HG03039 (cell line): Measurements from ENCODE around the gene CEACAM21.

Experiments used
- ATAC-seq: cut with Tn5 transposase; IDR thresholded peaks from one replicate; pipeline ENCODE4 v1.9.1; 2021; ENCODE audit warnings: mild to moderate bottlenecking, moderate library complexity; ENCODE audit not compliant: unreplicated experiment

Gene CEACAM21

DNA sequence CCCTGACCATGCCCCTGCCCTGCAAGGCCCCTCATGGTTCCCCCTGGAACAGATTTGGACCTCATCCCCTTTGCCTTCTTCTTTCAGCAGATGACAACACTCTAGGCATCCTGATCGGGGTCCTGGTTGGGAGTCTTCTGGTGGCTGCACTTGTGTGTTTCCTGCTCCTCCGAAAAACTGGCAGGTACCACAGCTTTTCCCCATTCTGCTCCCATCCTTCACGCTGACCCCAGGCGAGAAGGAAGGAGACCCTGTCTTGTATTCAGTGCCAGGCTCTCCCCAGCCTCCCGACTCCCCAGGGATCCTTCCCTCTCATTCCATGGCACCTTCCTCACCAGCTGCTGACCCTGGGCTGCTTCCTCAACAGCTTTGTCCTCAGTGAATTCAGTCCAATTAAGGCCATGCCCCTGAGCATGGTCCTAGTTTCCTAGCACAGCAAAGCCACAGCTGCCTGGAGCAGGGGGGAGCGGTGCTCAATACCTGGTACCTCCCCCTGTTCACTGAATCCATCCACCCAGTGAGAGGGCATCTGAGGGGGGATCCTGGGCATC, 8.4 kb downstream of the CEACAM21 start:
- no peak for ATAC-seq

DNA sequence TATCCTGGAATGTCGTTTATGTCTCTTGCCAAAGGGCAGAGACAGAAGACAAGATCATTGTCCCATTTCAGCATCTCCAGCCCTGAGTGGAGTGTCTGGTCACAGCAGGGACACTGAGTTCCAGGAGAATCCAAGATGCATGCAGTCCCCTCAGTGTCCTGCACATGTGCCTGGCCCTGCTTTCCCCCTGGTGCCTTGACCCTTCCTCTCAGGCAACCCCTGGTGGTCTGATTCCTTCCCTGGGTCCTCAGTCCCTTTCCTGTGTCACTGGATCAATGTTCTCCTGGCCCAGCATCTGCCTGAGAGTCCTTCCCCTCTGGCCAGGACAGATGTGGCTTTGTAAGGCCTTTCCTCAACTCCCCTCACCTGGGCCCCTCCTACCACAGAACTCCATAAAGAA, 9.0 kb downstream of the CEACAM21 start:
- ATAC-seq, result no peak

DNA sequence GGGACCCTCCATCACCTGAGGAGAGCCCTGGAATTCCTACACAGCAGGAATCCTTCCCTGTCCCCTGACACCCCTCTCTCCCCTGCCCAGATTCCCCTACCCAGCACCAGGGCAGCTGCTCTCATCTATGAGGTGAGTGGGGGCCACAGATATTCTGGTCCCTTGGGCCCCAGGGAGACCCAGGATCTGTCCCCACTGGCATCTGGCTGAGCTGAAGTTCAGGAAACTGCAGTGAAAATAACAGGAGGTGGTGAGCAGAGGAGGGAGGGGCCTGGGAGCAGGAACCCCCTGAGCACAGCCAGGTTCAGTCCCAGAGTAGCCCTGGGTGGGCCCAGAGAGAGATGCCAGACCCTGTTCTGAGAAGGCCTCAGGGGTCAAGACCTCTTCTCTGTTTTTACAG, 10.1 kb downstream of the CEACAM21 start:
- no peak for ATAC-seq

DNA sequence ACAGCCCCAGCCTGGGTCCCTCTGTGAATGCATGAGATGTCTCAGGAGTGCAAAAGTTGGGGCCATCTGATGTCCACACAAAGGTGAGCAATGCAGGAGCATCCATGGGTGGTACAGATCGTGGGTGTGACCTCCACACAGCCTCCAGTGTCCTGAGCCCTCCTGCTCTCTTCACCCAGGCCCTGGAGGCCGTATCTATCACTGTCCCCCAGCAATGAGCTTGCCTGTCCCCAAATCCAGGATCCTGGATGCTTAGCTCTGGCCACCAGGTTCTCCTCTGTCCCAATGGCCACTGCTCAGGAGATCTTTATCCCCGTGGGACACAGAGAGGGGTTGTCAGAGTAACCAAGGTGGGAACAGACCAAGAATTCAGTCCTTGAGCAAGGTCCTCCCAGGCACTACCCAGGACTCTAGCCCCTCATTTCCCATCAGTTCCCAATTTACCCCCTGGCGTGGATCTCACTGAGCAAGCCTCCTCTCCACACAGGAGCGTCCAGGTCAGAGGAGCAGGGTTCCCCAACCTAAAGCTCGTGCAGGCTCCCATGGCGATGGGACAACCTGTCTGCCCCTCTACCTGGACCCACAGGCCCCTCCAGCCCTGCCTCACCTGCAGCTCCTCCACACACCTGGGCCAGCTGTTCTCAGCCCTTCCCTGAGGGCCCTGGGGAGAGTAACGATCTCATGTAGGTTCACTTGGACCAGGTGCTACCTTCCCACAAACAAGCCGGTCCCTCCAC, 11.3 kb downstream of the CEACAM21 start:
- ATAC-seq, result no peak

DNA sequence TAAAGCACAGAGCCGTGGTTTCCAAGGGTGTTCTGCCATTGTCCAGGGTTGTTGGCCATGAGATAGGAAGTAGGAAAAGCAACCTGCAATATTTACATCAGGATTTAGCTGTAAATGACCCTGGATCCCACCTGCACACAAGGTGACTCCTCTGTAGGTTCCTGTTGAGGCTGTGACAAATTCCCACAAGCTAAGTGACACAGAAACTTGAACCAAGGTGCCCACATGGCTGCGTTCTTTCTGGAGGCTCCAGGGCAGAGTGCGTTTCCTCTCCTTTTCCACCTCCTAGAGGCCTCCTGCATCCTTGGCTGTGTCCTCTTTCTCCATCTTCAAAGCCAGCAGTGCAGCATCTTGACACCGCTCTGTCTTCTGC, 11.9 kb downstream of the CEACAM21 start:
- ATAC-seq, result no peak

DNA sequence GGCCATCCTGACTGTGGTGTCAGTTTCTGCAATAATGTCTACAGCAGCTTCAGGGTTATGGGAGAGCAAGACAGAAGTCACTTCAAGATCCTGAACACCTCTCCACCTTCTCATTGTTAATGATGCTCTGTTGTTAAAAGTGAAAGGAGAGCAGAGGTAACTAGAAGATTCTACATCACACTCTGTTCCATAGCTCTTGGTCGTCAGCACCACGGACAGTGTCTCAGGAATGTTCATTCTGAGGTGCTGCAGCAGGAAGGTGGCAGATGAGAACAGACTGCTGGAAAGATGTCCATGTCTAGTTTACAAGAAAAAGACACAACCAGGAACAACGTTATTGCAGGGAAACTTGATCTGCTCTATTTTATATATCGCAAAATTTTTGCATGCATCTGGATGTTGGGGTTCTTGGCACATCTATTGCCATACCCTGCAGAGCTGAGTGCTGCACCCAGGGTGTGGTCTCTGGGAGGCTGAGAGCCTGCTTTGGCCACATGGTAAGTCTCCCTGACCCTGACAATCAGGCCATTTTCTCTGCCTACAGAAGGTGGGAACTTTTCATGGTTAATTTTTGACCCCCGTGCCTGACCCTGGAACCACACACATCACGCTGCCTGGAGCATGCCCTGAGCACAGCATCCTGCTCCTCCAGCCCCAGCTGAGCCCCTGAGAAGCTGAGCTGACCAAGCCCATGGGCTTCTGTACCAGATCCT, 12.7 kb downstream of the CEACAM21 start:
- no peak for ATAC-seq

DNA sequence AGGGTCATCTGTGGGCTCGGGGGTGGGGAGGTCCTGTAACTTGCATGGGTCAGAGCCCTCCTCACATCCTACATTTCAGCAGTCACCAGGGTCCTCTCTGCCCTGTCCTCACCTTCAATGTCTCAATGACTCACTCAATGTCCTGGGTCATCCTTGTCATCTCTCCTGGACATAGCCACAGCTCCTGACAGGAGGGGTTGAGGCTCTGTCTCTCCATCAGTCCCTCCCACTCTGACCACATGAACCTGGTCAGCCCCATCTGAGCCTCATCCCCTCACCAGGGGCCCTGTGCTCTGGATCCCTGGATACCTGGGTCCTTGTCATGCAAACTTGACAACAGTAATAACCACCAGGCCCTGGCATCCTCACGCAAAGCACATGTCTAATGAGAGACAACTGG, 13.4 kb downstream of the CEACAM21 start:
- ATAC-seq, result no peak

DNA sequence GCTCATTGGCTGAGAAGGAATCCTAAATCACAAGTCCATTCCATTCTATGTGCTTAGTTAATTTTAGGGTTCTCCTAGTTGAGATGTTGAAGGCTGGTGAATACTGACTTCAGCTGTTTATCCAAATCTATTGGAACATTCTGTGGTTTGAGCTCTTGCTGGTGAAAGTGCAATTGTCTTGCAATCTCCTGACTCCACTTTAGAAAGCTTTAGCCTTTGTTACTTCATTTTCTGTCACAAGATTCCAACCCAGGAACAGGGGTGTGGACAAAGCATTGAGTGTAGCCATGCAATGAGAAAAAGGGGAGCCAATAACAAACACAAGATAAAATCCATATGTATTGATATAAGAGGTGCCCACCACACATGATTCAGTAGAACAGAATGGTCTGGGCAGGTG, 15.0 kb downstream of the CEACAM21 start:
- no peak for ATAC-seq

DNA sequence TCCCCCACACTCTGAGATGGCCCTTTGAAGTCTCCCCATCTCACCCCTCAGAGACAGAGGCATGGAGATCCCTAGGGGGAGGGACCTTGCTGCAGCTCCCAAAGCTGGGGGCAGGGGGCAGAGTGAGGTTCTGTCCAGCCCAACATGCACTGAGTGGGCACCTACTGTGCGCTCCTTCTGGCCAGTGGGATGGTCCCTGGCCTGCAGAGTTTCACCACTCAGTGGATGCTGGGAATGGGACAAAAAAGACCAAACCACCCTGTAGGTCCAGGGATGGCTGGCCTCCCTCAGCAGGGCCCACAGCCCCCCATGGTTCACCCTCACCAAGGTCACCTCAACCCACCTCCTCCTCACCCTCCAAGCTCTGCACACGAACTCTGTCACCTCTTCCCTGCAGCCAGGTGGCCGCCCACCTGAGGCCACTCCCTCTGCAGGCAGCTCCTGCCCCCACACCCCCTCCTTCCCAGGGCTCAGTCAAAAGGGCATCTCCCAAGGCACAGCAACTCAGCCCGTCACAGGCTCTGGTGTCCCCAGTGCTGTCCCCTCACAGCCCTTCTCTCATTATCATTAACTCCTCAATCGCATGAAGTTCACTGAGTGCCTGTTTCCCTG, 16.1 kb downstream of the CEACAM21 start:
- no peak for ATAC-seq

DNA sequence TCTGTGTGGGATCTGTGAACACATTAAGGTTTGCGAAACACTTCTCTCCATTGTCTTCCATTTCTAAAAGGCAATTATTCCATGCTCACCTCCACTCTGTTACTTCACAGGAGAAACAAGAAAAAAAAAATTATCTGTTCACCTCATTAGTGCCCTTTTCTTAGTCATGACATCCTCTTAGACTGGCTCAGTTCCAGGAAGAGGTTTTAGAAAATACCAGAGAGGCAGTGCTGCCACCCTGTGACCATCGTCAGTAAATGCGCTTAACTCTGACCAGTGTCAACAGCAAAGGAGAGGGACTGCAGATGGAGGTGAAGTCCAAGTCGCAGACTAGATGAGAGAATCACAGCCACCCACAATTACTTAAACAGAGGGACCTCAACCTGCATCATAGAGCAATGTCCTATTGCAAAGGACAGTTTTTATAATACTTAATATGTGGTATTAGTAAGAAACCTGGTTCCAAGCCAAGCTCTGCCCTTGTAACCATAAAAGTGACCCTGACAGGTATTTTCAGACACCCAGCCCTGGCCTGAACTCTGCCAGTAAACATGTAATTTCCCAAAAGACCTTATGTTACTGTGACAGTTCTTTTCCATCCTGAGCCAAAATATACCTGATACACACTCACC, 19.4 kb downstream of the CEACAM21 start:
- ATAC-seq, result no peak

DNA sequence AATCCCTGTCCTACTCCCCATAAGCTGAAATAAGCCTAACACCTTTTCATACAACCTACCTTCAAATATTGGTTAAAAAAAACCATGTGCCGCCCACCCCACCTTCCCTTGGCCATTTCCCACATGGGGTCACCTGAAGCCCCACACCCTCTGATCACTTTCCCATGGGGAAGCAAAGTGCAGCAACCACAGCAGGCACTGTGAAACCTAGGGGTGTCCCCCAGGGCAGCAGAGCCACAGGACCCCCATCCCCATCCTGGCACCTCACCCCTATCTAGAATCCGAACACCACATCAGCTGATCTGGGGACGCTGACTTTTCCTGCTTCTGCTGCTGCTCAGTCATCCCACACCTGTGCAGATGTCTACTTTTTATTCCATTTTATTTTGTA, 19.9 kb downstream of the CEACAM21 start:
- no peak for ATAC-seq

DNA sequence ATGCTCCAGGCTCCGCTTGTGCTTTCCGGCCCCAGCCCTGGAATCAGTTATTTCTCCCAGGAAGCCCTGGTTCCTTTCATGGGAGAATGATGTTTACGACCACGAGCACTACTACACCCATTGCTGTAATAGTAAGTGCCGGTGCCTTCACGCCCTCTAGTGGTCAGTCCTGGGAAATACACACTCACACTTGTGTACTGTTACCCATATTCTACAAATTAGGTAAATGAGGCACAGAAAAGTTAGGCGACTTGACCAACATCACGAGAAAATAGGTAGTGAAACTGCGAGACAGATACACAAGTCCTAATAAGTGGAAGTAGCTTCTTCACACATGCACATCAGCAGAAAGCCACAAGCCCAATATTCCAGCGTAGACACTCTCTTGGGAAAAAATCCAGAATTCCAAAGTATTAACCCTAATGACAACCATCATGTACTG, 21.7 kb downstream of the CEACAM21 start:
- no peak for ATAC-seq

DNA sequence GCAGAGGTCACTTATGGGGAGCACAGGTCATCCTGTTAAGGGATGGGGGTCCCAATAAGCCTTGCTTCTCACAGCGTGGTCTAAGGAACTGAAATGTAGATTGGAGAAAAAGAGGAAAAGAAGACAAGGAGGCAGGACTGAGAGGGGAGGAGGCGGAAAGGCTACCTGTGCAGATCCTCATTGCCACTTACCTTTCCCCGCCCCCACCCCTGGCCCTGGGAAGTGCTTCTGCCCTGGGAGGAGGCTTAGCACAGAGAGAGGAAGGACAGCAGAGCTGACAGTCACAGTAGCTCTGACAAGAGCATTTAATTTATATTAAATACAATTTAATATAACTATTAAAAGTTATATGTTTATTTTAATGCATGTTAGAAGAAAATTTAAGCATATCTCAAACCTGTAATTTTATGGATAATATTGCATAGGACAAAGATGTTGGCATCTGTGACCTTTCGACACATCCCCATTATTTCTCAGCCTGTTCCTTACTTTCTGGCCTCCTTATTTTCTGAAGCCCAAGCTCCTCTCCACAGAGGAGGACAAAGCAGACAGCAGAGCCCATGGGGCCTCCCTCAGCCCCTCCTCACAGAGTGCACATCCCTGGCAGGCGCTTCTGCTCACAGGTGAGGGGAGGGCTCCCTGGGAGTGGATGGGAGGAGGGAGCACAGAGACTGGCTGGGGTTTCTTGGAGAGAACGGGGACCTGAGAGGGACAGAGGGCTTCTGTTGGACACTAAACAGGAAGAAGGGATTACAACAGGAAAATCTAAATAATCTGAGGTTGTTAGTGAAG, 23.4 kb downstream of the CEACAM21 start:
- ATAC-seq, result no peak

DNA sequence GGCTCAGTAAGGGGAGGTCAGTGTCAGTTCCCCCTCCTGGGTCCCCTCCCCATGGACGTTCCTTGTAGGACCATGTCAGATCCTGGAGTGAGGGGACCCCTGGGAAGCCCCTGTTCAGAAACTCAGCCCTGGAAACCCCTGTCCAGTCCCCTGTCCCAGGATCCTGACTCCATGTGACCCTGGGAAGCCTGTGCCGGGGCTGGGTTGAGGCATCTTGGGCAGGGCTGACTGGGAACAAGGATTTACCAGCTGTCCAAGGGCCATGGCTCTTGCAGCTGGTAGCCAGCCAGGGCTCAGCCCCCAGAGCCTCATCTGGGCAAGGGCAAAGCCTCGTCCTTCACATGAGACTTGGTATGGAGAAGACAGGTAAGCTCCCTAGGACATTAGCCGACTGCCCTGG, 25.8 kb downstream of the CEACAM21 start:
- ATAC-seq, result no peak

DNA sequence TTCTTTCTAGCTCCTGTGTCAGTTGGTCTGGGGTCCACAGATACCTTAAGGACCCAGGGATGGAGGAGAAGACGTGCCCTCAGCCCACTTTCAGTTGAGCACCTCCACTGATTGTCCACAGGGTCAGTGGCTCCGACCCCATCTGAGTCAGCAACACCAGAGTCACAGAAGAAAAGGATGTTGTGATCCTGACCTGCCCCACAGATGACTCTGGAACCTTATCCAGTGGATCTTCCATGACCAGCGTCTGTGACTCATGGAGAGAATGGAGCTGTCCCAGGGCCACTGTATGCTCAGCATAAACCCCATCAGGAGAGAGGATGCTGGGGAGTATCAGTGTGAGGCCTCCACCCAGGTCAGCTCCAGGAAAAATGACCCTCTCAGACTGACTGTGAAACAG, 28.9 kb downstream of the CEACAM21 start:
- no peak for ATAC-seq

DNA sequence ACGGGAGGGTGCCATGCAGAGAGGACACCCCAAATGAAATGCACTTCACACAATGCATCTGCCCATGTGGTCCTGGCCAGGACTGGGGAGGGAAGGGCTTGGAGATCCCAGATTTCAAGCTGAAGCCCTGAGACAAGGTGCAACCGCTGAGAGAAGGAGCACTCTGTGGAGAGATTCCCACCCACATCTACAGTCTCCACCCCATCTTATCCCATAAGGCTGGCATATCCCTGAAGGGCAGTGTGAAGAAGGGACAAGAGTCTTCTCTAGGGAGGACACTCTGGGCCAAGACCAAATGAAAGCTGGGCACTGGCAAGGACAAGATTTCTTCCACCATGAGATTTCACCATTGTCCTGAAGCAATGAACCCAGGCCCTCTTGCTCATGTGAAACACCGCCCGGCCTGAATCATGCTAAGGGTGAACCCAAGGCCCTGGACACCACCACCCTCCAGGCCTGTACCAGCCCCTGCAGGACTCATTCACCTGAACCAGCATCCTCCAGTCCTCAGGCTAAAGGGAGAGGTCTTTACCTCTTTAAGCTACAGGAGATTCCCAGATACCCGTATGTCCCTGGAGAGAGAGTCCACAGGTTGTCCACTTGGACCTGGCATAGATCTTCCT, 30.4 kb downstream of the CEACAM21 start:
- ATAC-seq, result no peak

DNA sequence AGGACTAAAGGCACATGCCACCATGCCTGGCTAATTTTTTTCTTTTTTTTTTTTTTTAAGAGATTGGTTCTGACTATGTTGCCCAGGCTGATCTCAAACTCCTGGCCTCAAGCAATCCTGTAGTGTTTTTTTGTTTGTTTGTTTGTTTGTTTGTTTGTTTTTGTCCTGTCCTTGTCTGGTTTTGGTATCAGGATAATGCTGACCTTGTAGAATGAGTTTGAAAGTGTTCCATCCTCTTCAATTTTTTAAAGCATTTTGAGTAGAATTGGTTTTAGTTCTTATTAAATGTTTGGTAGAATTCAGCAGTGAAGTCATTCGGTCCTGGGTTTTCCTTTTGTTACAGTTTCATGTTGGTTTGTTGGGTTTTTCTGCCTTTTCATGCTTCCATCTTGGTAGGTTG, 31.7 kb downstream of the CEACAM21 start:
- no peak for ATAC-seq

DNA sequence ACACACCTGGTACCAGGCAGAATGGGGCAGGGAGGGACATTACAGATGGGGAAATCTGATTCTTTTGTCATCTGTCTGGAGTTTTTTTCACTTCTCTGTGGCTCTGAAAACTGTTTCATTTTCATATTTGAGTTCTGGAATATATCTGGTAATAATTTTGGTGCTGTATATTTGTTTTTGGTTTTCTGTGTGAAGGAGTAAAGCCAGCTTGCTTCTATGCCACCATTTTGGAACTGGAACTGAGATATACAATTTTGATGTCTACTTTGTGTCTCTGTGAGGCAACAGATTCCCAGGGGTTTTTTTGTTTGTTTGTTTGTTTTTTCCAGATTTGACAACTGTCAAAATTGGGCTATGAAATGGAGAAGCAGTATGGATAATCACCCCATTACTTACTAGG, 34.8 kb downstream of the CEACAM21 start:
- ATAC-seq, result no peak

DNA sequence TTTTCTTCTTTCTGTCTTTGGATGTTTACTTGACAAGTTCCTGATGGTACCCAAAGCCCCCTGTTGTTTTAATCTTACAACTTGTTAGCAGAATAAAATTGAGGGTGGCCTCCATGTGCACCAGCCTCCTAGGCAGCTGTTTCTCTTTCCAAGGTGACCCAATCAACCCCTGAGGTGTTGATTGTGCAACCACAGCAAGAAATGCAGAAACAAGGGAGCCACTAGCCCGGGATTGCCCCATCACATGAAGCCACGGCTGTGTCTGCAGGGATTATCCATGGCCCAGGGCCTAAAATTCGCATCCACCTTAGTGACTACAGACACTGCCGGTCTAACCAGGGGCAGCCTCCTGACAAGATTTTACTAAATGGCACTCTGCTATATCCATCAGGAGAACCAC, 36.5 kb downstream of the CEACAM21 start:
- no peak for ATAC-seq

DNA sequence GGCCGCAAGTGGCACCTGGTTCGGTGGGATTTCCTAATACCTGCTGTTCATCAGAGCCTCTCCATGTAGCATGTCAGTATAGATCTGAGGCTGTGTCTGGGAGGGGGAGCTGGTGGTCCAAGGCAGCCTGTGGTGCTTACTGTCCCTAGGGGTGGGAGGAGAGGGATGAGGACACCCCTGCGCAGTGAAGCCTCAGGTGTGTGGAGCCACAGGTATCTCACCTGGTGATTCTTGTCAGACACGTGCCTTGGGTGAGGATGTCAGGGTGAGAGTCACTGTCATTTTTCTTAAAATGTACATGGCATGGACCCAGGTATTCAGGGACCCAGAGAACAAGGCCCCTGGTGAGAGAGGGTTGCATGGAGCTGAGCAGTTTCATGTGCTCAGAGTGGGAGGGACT, 39.2 kb downstream of the CEACAM21 start:
- no peak for ATAC-seq
